DMS114 treated with DMSO at 0.1 percent for 48 hours (cell line): Measurements from ENCODE around the gene HIVEP2.

ENCODE experiments used
- DNase-seq: peaks from one replicate; lab custom pipeline; 2025; ENCODE audit not compliant: unreplicated experiment; lab: John Stamatoyannopoulos, UW

The HIVEP2 gene

GRCh38 chr6:142918339-142919042 is 26.5 kb downstream of the HIVEP2 start:
- no peak for DNase-seq

DNA sequence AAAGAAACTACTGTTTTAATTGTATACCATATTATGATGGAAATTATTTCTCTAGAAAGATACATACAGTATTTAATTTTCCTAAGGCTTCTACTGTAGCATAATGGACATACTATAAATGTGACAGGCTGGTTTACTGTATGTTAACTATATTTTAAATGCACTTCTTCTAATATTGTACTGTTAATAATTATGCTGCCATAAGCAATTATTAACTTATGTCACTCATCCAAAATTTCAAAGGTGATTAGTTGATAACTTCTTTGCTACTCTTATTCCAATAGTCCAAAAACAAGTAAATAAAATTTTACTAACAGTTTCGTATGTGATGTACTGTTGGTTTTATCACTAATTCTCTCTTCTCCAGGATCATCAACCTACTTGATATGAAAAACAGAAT is 28.1 kb downstream of the HIVEP2 start:
- DNase-seq = no peak

- DNase-seq = no peak
These were observed 29.9 kb downstream of the HIVEP2 start for GRCh38 chr6:142914937-142915697.

DNA sequence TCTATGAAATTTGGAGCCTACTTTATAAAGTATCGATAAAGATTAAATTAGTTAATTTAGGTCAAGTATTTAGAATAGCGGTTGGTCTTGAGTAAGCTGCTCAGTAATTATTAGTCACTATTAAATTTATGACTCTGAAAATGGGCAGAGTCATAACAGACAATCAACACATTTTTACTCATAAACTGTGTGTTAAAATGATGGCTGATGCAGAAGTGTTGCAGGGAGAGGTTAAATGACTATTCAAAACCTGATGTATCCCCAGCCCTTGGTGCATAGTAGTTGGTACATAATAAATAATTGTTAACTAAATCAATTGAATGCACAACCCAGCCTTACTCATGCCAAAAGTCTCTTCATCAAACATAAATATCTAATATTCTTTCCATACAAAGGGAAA is 30.6 kb downstream of the HIVEP2 start:
- no peak for DNase-seq

DNA sequence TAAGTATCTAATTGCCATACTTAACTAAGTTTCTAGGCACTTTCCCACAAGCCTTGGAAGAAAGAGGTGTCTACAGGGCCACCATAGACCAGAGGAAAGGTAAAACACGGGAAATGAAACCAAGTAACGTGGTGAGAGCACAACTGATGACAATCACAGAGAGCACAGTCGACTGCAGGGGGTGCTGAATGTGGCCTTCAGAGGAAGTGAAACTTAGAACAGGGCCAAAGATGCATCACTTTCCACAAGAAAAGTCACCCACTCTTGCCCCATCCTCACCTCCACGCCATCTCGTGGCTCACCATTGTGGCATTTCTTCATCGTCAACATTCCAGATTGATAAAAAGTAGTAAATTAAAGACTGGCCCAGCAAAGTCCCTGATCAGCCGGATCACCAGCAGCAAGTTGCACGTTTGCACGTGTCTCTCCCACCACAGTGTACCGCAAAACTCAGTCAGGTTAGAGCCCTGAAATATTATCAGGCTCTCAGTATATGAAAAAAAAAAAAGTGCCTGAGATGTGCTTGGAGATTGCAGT is 31.4 kb downstream of the HIVEP2 start:
- no peak for DNase-seq

DNA sequence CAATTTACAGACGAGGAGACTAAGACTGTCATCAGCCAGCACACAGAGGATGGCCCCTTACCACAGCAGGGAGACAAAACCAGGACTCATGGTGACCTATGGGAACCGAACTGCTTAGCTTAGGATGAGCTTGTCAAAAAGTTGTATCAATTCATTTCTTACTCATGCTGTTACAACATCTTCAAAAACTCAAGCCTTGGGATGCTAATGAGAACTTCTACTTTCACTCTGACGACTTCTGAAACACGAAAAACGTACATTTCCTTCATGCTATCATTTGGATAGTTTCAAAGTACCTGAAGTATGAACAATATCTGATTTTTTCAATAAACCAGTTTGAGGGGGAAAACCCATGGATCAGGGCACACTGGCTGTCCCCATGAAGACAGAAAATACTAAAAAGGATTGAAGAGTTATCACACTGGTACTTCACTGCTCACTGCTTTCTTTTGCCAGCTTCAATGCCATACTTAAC is 31.9 kb downstream of the HIVEP2 start:
- no peak for DNase-seq

- no peak for DNase-seq
These were observed 32.9 kb downstream of the HIVEP2 start for GRCh38 chr6:142912125-142912524.

GRCh38 chr6:142911430-142911829 is 33.5 kb downstream of the HIVEP2 start:
- DNase-seq = no peak

DNA sequence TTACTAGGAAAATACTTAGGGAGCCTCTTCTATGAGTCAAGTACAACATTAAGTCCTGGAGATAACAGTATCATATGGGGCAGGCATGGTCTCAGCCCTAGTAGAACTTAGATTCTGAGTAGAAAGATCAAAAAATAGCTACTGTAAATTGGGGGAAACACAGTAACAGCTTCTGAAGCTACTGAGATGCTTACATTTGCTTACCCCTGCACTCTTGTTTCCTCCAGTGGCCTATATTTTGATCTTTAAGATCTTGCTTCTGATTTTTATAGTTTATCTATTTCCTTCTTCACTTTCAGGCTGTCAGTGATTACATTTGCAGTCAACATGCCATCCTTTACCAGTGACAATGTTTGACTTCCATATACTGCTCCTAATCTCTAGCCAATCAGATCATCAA is 35.3 kb downstream of the HIVEP2 start:
- DNase-seq = no peak

DNA sequence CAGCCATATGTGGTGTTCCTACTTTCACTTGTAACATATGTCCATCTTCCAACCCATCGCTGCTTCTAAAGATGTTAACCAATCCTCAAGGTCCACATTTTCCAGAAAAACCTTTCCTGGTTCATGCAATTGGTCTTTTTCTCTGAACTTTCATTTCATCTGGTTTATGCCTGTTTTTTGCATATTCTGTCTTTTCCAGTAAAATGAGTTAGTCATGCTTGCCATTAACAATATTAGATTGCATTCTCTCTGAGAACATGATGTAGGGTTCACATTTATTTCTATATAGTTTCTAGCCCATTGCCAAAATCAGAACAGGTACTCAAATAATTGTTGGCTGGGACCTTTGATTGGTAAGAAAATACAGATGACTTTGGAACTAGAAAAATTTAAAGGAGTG is 36.7 kb downstream of the HIVEP2 start:
- no peak for DNase-seq

- DNase-seq = no peak
These were observed 37.4 kb downstream of the HIVEP2 start for GRCh38 chr6:142907544-142907943.

GRCh38 chr6:142906945-142907470 is 38.0 kb downstream of the HIVEP2 start:
- DNase-seq = no peak

DNA sequence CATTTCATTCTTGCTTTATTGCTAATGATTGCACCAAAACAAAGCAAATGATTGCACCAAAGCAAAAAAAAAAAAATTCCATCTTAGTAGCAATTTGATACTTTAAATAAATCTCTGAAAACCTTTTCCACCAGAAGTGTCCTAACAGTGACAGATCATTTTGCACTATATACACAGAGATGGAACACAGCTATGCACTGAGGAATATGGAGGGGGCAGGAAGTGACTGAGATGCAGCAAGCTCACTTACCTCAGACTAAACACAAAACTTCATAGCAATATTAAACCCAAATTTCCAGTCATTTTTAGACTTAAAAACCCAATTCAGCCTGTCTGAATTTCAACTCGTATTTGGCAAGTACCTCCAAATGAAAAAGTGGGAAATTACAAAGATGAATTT is 41.2 kb downstream of the HIVEP2 start:
- no peak for DNase-seq

DNA sequence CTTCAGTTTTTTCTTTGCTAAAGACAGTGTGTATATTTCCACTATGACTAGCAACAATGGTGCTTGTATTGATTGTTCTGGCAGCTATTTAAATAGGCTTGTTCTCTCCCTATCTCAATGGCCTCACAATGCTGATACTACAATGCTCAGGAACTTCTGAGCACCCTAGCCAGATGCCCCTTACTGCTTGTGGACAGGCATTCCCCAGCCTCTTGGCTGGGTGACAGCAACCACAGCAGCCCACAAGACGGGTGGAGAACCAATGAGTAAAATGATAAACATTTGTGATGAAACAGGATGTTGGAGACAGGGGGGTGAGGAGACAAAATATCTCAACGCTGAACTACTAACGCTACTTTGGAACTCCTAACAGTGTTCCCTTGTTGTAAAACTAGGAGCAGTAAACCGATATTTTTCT is 42.3 kb downstream of the HIVEP2 start:
- DNase-seq = no peak

DNA sequence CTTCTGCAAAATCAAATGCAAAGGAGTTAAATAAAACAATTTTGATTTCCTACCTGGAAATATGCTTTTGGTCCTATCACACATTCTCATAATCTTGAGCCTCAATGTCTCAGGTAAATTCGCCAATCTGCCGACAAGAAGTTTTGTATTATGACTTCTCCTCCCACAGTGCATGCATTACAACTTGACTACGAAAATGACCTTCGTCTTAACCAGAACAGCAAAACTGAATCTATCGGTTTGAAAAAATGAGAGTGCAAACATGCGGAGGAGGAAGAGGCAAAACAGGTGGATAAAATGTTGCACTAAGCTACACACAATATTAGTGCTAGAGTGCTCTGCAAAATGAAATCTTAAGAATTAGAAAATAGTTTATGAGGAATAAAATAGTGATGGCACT is 43.4 kb downstream of the HIVEP2 start:
- DNase-seq = no peak

- DNase-seq = no peak
These were observed 44.6 kb downstream of the HIVEP2 start for GRCh38 chr6:142900227-142900971.

DNA sequence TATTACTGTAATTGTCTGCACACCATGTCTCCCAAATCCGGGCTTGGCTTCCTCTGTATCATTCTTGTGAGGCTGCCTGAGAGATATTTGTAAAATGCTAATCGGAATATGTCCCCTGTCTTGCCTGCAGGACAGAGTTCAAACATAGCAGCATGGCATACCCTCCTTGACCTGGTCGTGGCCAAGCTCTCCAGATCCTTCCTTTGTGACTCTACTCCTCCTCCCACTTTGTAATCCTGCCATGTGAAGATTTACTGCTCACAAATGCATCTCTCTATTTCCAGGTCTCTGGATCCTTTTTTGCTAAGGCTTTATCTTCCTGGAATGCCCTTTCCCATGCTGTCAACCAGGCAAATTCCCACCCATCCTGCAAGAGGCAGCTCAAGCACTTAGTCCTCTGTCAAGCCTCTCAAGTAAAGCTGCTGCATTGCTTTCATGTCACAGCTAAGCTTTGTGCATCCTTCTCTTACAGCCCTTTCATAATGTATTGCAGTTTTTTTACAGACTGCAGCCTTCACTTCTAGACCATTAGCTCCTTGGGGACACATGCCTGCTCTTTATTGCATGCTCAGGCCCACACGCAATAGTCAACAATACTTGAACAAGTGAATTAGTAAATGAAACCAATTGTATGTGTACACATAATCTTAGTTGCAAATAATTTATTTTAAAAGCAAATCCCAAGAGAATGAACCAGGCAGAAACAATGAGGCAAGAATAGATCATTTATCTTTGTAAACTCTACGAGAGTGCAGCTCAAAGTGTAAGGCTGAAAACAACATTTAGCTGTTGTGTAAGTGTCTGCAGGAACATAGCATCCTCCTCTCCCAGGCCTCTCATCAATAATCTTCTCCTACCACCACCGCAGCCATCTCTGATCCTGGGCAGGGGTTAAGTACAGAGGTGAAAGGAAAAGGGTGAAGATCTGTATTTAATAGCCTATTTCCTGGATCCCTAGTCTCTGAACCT is 45.8 kb downstream of the HIVEP2 start:
- no peak for DNase-seq

GRCh38 chr6:142897659-142898058 is 47.3 kb downstream of the HIVEP2 start:
- DNase-seq = no peak

GRCh38 chr6:142896732-142897131 is 48.2 kb downstream of the HIVEP2 start:
- DNase-seq = no peak

DNA sequence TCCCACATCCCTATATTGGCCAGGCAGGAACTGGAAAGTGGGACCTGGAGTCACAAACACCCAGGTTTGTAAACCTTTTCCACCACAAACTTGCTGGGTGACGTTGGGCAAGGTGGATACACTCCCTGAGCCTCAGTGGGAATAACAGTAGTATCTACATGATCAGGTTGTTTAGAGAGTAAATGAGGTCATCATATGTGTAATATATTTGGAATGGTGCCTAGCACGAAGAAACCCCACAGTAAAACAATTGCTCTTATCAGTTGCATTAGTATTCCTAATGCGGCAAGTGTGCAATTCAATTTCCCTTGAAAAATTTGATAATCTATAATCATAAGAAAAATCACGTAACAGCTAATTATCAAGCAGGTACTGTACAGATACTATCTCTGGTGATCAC is 51.9 kb downstream of the HIVEP2 start:
- DNase-seq = no peak
